ENCODE data around the gene PDCD6IP.
"Not testable (repeated sequence)": the region's sequence is repeated elsewhere in the genome, so short reads cannot be mapped to it uniquely, and the experiment has no call there.

Gene PDCD6IP

GRCh38 chr3:33781413-33781812 is 17.0 kb upstream of the PDCD6IP start:
- H3K36me3 ChIP-seq (ENCODE audit: control insufficient read depth in 2 of 2, insufficient read depth in 1 of 2, low read length in 2 of 2); H3K27ac ChIP-seq (ENCODE audit: extremely low read depth, low read depth, low read length); H3K4me3 ChIP-seq (ENCODE audit: low read depth, low read length); CTCF ChIA-PET; POLR2A ChIA-PET; H3K9me3 ChIP-seq (ENCODE audit: control insufficient read depth, insufficient read depth, low read depth, low read length); H3K4me1 ChIP-seq (ENCODE audit: control insufficient read depth, insufficient read depth, low read length): not testable (repeated sequence)

DNA sequence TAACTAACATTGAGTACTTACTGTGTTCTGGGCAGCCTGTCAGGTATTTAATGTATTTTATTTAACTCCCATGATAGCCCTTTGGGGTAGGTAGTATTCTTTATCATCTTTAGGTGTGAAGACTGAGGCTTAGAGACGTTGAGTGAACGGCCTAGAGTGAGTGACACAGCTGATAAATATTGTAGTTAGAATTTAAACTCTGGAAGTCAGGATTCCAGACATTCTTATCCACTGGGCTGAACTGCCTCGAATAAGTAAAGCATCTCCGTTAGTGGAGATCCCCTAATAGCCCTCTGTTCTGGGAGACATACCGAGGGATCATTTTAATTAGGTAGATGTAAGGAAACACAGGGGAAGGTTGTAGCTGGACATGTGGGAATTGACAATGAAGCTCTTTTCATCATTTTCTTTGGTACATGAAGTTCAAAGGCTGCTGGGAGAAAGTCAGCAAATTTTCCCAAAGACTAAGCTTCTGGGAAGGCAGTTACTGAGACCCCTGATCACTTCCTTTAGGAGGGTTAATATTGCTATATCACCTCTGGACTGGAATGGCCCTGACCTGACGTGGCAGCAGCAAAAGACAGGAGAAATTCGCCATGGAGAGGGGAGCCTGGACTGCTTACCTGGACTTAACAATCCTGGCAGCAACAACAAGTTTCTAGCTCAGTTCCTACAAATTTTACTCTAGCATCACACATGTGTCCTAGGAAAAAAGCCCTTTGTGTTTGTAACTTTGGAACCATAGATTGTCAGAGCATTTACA is 11.7 kb upstream of the PDCD6IP start:
- Histone ChIP-seq H3K9me3 (ENCODE audit: control insufficient read depth, insufficient read depth, low read depth, low read length) (no peaks in the 10 kb centered on the region), H3K36me3 (ENCODE audit: control insufficient read depth in 2 of 2, insufficient read depth in 1 of 2, low read length in 2 of 2) (no peaks in the 10 kb centered on the region), H3K4me3 (ENCODE audit: low read depth, low read length) (no peak overlapping the region), H3K27ac (ENCODE audit: extremely low read depth, low read depth, low read length) (no peak overlapping the region), H3K4me1 (ENCODE audit: control insufficient read depth, insufficient read depth, low read length) (no peaks in the 10 kb centered on the region)
- ChIA-PET POLR2A (interaction anchor here (1.1 kb wide), 1 partner anchor 128 kb away, joined by 3 read pairs; no protein-coding TSS in a partner anchor), CTCF (interaction anchor here (0.5 to 1.8 kb wide), 40 partner anchors 8 to 1064 kb away, joined by 3 to 21 read pairs (median 4); partner anchors contain the start of gene PDCD6IP)
- TF ChIP-seq INSM2 (tag by site-specific recombination; IDR thresholded peaks at IDR 0.05), result no peak
- TF ChIP-seq ZBTB11 (tag by site-specific recombination; conservative IDR thresholded peaks at IDR 0.05; ENCODE audit: low read depth), result no peak
- TF ChIP-seq, protein P1, sequence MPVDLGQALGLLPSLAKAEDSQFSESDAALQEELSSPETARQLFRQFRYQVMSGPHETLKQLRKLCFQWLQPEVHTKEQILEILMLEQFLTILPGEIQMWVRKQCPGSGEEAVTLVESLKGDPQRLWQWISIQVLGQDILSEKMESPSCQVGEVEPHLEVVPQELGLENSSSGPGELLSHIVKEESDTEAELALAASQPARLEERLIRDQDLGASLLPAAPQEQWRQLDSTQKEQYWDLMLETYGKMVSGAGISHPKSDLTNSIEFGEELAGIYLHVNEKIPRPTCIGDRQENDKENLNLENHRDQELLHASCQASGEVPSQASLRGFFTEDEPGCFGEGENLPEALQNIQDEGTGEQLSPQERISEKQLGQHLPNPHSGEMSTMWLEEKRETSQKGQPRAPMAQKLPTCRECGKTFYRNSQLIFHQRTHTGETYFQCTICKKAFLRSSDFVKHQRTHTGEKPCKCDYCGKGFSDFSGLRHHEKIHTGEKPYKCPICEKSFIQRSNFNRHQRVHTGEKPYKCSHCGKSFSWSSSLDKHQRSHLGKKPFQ (tag by site-specific recombination; IDR thresholded peaks at IDR 0.05), result no peak
- no peak for TF ChIP-seq ZNF561 (tag by site-specific recombination; IDR thresholded peaks at IDR 0.05; ENCODE audit: borderline replicate concordance)
- TF ChIP-seq, protein P2, sequence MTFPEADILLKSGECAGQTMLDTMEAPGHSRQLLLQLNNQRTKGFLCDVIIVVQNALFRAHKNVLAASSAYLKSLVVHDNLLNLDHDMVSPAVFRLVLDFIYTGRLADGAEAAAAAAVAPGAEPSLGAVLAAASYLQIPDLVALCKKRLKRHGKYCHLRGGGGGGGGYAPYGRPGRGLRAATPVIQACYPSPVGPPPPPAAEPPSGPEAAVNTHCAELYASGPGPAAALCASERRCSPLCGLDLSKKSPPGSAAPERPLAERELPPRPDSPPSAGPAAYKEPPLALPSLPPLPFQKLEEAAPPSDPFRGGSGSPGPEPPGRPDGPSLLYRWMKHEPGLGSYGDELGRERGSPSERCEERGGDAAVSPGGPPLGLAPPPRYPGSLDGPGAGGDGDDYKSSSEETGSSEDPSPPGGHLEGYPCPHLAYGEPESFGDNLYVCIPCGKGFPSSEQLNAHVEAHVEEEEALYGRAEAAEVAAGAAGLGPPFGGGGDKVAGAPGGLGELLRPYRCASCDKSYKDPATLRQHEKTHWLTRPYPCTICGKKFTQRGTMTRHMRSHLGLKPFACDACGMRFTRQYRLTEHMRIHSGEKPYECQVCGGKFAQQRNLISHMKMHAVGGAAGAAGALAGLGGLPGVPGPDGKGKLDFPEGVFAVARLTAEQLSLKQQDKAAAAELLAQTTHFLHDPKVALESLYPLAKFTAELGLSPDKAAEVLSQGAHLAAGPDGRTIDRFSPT (tag by site-specific recombination; IDR thresholded peaks at IDR 0.05), result no peak
- no peak for TF ChIP-seq MYNN (tag by site-specific recombination; IDR thresholded peaks at IDR 0.05; ENCODE audit: borderline replicate concordance)
- no peak for TF ChIP-seq PBX3 (CRISPR knock-in tag; IDR thresholded peaks at IDR 0.05)
